GM18867 (cell line): ENCODE measurements around the gene PLEKHO2.

Source experiments
- ATAC-seq: cut with Tn5 transposase; IDR thresholded peaks from one replicate; pipeline ENCODE4 v1.9.1; 2021; ENCODE audit warnings: mild to moderate bottlenecking, moderate library complexity; ENCODE audit not compliant: unreplicated experiment

The PLEKHO2 gene

GRCh38 chr15:64911311-64912186 is 69.8 kb downstream of the PLEKHO2 start, which contains the start of gene ANKDD1A:
ANKDD1A (plus strand) TSS chr15:64911902; CDS start chr15:64911931, 29 bp downstream.
- no peak for ATAC-seq

GRCh38 chr15:64912379-64913325 is 70.9 kb downstream of the PLEKHO2 start:
- no peak for ATAC-seq

GRCh38 chr15:64915518-64916227 is 74.0 kb downstream of the PLEKHO2 start:
- ATAC-seq = no peak

GRCh38 chr15:64916365-64916764 is 74.7 kb downstream of the PLEKHO2 start:
- ATAC-seq = no peak

GRCh38 chr15:64917211-64917610 is 75.5 kb downstream of the PLEKHO2 start:
- ATAC-seq = no peak
